ENCODE data around the gene CRYBB2. TPM values are rescaled to one million over a fixed set of nuclear protein-coding genes. Genes with fewer than 3 reads are reported as not detected.
"Not testable (repeated sequence)": the region's sequence is repeated elsewhere in the genome, so short reads cannot be mapped to it uniquely, and the experiment has no call there.

CRYBB2 gene
- not detected for polyA plus RNA-seq (2013, experiment 1 of 2)
- polyA plus RNA-seq (2013, experiment 2 of 2) = not detected

- Histone ChIP-seq H3K4me1 (ENCODE audit: control insufficient read depth, insufficient read depth, low read length, poor library complexity, severe bottlenecking) (no peaks in the 10 kb centered on the region), H3K36me3 (ENCODE audit: control insufficient read depth, insufficient read depth, low read length) (no peaks in the 10 kb centered on the region), H3K4me3 (ENCODE audit: extremely low read depth, insufficient read depth, low read length, poor library complexity, severe bottlenecking) (no peak within 1 kb of the TSS), H3K9me3 (ENCODE audit: control insufficient read depth, low read length) (no peaks in the 10 kb centered on the region), H3K27ac (ENCODE audit: low read depth, low read length, severe bottlenecking) (no peak within 1 kb of the TSS)
- WGBS, 2 experiments (ENCODE audit: insufficient coverage in 2 of 2) = 93 to 94% methylated on average over 18 to 19 of the region's 19 CpGs
Observed at GRCh38 chr22:25219211-25219689, at the start of gene CRYBB2. CRYBB2 (plus strand) TSS chr22:25219639; CDS start chr22:25221430, 1,791 bp downstream.

DNA sequence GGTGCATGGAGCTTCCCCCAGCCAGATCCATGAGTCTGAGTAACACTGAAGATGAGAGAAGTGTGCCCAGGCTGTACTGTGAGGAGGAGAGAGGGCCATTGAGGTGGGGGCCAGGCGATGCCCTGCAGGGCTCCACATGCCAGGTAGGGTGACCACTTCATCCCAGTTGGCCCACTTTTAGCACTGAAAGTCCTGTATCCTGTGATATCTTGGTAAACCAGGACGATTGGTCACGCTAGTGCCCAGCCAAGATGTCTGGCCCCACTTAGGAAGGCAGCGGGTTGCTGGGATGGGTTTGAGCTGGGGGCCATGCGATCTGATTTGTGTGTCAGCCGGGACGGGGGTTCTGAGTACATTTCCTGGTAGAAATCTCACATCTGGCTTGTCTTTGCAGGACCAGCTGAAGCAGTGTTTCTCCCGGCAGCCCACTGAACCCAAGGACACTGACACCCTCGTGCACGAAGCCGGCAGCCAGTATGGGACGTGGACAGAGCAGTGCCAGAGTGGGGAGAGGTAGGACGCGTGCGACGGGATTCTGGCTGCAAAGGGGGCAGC, 48.9 kb upstream of the CRYBB2 start:
- no peak overlapping the region for H3K27ac ChIP-seq (ENCODE audit: low read depth, low read length, severe bottlenecking)
- H3K9me3 ChIP-seq (ENCODE audit: control insufficient read depth, low read length) = no peaks in the 10 kb centered on the region
- WGBS, 2 experiments (ENCODE audit: insufficient coverage in 2 of 2) = 96 to 98% methylated on average over 11 to 14 of the region's 16 CpGs
- H3K4me1 ChIP-seq (ENCODE audit: control insufficient read depth, insufficient read depth, low read length, poor library complexity, severe bottlenecking) = peaks cover 4% of the 10 kb centered on the region
- no peak overlapping the region for H3K4me3 ChIP-seq (ENCODE audit: extremely low read depth, insufficient read depth, low read length, poor library complexity, severe bottlenecking)
- peaks cover 35% of the 10 kb centered on the region for H3K36me3 ChIP-seq (ENCODE audit: control insufficient read depth, insufficient read depth, low read length)

- H3K27ac ChIP-seq (ENCODE audit: low read depth, low read length, severe bottlenecking) = no peak overlapping the region
- H3K4me3 ChIP-seq (ENCODE audit: extremely low read depth, insufficient read depth, low read length, poor library complexity, severe bottlenecking) = no peak overlapping the region
- H3K9me3 ChIP-seq (ENCODE audit: control insufficient read depth, low read length) = no peaks in the 10 kb centered on the region
- H3K36me3 ChIP-seq (ENCODE audit: control insufficient read depth, insufficient read depth, low read length) = peaks cover 51% of the 10 kb centered on the region
- no peaks in the 10 kb centered on the region for H3K4me1 ChIP-seq (ENCODE audit: control insufficient read depth, insufficient read depth, low read length, poor library complexity, severe bottlenecking)
- WGBS, 2 experiments (ENCODE audit: insufficient coverage in 2 of 2) = 78 to 84% methylated on average over 4 to 5 of the region's 5 CpGs
Observed at GRCh38 chr22:25172153-25172552, 47.3 kb upstream of the CRYBB2 start.

DNA sequence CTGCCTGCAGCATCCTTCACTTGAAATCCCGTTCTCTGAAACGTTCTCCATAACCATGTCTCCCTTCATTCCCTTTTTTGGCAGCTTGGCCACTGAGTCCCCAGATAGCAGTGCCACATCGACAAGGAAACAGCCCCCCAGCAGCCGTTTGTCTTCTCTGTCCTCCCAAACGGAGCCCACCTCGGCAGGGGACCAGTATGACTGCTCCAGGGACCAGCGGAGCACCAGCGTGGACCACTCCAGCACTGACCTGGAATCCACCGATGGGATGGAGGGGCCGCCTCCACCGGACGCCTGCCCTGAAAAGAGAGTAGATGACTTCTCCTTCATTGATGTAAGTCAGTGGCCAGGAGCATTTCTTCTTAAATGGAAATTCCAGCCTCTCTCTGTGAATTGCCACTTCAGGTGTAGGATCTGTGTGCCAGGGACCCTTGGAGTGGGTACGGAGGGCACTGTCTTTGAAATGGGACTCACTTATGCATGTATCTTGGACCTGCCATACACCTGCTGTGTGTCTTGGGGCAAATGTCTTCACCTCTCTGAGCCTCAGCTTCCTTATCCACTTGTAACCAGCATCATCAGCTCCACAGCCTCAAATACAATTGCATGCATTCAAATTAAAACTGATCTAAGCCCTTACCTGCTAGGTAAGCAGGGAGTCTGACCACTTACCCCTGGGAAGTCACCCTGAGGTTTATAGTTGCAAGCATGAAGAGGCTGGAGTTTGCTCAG, 45.1 kb upstream of the CRYBB2 start:
- Histone ChIP-seq H3K9me3 (ENCODE audit: control insufficient read depth, low read length) (no peaks in the 10 kb centered on the region), H3K27ac (ENCODE audit: low read depth, low read length, severe bottlenecking) (no peak overlapping the region), H3K4me1 (ENCODE audit: control insufficient read depth, insufficient read depth, low read length, poor library complexity, severe bottlenecking) (no peaks in the 10 kb centered on the region), H3K4me3 (ENCODE audit: extremely low read depth, insufficient read depth, low read length, poor library complexity, severe bottlenecking) (no peak overlapping the region), H3K36me3 (ENCODE audit: control insufficient read depth, insufficient read depth, low read length) (peaks cover 56% of the 10 kb centered on the region)
- 94% methylated on average over 13 of the region's 13 CpGs for WGBS, 2 experiments (ENCODE audit: insufficient coverage in 2 of 2)

DNA sequence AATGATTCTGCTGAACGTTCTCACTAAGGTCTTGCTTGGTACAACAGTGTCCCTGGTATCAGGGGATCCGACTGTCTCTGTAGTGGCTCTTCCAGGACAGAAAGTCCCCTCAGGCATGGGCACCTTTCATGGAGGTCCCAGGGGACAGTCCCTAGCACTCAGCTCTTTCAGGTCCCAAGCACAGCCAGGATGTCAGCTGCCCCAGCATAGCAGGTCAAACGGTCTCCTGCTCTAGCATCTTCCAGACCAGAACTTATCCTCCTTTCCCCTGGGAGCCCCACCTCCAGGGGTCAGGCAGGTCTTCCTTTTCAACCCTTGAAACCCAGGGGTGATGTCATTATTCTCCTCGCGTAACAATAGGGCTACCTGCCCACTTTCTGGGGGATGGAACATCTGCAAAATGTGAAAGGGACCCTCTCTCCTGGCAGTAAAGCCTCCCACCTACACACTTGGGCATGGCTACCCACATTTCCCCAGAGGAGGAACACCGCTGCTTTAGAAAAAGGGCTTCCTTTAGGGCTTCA, 44.5 kb upstream of the CRYBB2 start:
- peaks cover 61% of the 10 kb centered on the region for H3K36me3 ChIP-seq (ENCODE audit: control insufficient read depth, insufficient read depth, low read length)
- no peak overlapping the region for H3K4me3 ChIP-seq (ENCODE audit: extremely low read depth, insufficient read depth, low read length, poor library complexity, severe bottlenecking)
- H3K4me1 ChIP-seq (ENCODE audit: control insufficient read depth, insufficient read depth, low read length, poor library complexity, severe bottlenecking) = no peaks in the 10 kb centered on the region
- 89 to 91% methylated on average over 4 to 6 of the region's 6 CpGs for WGBS, 2 experiments (ENCODE audit: insufficient coverage in 2 of 2)
- no peak overlapping the region for H3K27ac ChIP-seq (ENCODE audit: low read depth, low read length, severe bottlenecking)
- H3K9me3 ChIP-seq (ENCODE audit: control insufficient read depth, low read length) = no peaks in the 10 kb centered on the region

DNA sequence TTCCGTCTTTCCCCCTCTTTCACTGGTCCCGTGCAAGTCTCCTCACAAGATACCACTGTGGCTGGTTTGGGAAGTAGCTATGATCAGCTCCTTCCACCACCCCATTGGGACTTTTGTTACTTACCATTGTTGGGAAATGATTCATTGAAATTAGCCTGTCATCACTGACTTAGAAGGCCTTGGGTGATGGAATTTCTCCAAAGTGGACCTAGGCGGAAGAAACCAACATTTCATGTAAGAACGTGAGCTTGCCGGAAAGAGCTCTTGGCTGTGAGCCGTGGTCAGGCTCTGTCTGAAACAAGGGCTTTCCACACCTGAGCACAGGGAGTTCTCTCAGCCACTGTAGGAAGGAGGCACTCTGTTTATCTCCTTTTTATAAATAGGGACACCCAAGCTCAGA, 43.3 kb upstream of the CRYBB2 start:
- WGBS, 2 experiments (ENCODE audit: insufficient coverage in 2 of 2) = 92 to 97% methylated on average over 5 of the region's 6 CpGs
- no peak overlapping the region for H3K27ac ChIP-seq (ENCODE audit: low read depth, low read length, severe bottlenecking)
- peaks cover 69% of the 10 kb centered on the region for H3K36me3 ChIP-seq (ENCODE audit: control insufficient read depth, insufficient read depth, low read length)
- H3K4me1 ChIP-seq (ENCODE audit: control insufficient read depth, insufficient read depth, low read length, poor library complexity, severe bottlenecking) = no peaks in the 10 kb centered on the region
- no peaks in the 10 kb centered on the region for H3K9me3 ChIP-seq (ENCODE audit: control insufficient read depth, low read length)
- no peak overlapping the region for H3K4me3 ChIP-seq (ENCODE audit: extremely low read depth, insufficient read depth, low read length, poor library complexity, severe bottlenecking)

GRCh38 chr22:25176799-25177198, 42.6 kb upstream of the CRYBB2 start:
- no CpG with 5 or more reads among the region's 3 CpGs for WGBS, 2 experiments (ENCODE audit: insufficient coverage in 2 of 2)
- Histone ChIP-seq H3K4me1 (ENCODE audit: control insufficient read depth, insufficient read depth, low read length, poor library complexity, severe bottlenecking) (no peaks in the 10 kb centered on the region), H3K27ac (ENCODE audit: low read depth, low read length, severe bottlenecking) (no peak overlapping the region)

GRCh38 chr22:25177226-25177625, 42.2 kb upstream of the CRYBB2 start:
- H3K36me3 ChIP-seq (ENCODE audit: control insufficient read depth, insufficient read depth, low read length) = peaks cover 71% of the 10 kb centered on the region
- H3K9me3 ChIP-seq (ENCODE audit: control insufficient read depth, low read length) = no peaks in the 10 kb centered on the region
- no peaks in the 10 kb centered on the region for H3K4me1 ChIP-seq (ENCODE audit: control insufficient read depth, insufficient read depth, low read length, poor library complexity, severe bottlenecking)
- WGBS, 2 experiments (ENCODE audit: insufficient coverage in 2 of 2) = 92 to 93% methylated on average over 2 to 9 of the region's 13 CpGs
- no peak overlapping the region for H3K4me3 ChIP-seq (ENCODE audit: extremely low read depth, insufficient read depth, low read length, poor library complexity, severe bottlenecking)
- no peak overlapping the region for H3K27ac ChIP-seq (ENCODE audit: low read depth, low read length, severe bottlenecking)

More at GRCh38 chr22:25176799-25177198, 42.6 kb upstream of the CRYBB2 start:
- Histone ChIP-seq H3K36me3 (ENCODE audit: control insufficient read depth, insufficient read depth, low read length) (peaks cover 74% of the 10 kb centered on the region), H3K4me3 (ENCODE audit: extremely low read depth, insufficient read depth, low read length, poor library complexity, severe bottlenecking) (no peak overlapping the region), H3K9me3 (ENCODE audit: control insufficient read depth, low read length) (no peaks in the 10 kb centered on the region)

DNA sequence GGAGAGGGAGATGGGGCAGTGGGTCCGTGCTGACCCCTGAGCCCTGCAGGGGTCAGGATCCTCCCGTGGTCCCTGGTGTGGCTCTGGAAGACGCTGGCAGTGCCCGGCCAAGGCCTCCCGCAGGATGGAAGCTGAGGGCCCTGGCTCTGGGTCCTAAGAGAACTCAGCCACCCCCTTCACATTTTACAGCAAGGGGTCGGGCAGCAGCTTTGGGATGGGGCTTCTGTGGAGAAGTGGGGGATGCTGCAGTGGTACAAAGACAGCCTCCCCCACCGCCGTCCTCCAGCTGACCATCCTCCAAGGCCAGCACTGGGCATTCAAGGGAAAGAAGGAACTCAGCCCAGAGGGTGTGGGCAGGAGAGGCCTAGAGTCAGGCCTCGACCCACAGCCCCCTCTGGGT, 41.5 kb upstream of the CRYBB2 start:
- 91 to 96% methylated on average over 2 to 5 of the region's 9 CpGs for WGBS, 2 experiments (ENCODE audit: insufficient coverage in 2 of 2)
- peaks cover 69% of the 10 kb centered on the region for H3K36me3 ChIP-seq (ENCODE audit: control insufficient read depth, insufficient read depth, low read length)
- H3K4me1 ChIP-seq (ENCODE audit: control insufficient read depth, insufficient read depth, low read length, poor library complexity, severe bottlenecking) = no peaks in the 10 kb centered on the region

GRCh38 chr22:25178348-25178747, 41.1 kb upstream of the CRYBB2 start:
- H3K4me3 ChIP-seq (ENCODE audit: extremely low read depth, insufficient read depth, low read length, poor library complexity, severe bottlenecking); H3K27ac ChIP-seq (ENCODE audit: low read depth, low read length, severe bottlenecking); H3K9me3 ChIP-seq (ENCODE audit: control insufficient read depth, low read length); H3K4me1 ChIP-seq (ENCODE audit: control insufficient read depth, insufficient read depth, low read length, poor library complexity, severe bottlenecking): not testable (repeated sequence)
- H3K36me3 ChIP-seq (ENCODE audit: control insufficient read depth, insufficient read depth, low read length) = peaks cover 65% of the 10 kb centered on the region
- 87 to 95% methylated on average over 3 to 6 of the region's 6 CpGs for WGBS, 2 experiments (ENCODE audit: insufficient coverage in 2 of 2)

More for the DNA sequence above, 41.5 kb upstream of the CRYBB2 start:
- Histone ChIP-seq H3K27ac (ENCODE audit: low read depth, low read length, severe bottlenecking) (no peak overlapping the region), H3K9me3 (ENCODE audit: control insufficient read depth, low read length) (no peaks in the 10 kb centered on the region), H3K4me3 (ENCODE audit: extremely low read depth, insufficient read depth, low read length, poor library complexity, severe bottlenecking) (no peak overlapping the region)
